AG09319 (cell line): ENCODE results near the gene SEMA3A.
"Not testable (repeated sequence)": the region's sequence is repeated elsewhere in the genome, so short reads cannot be mapped to it uniquely, and the experiment has no call there.

Source experiments
- DNase-seq: peaks from one replicate; pipeline ENCODE4 v3.0.0-alpha.2; 2010; ENCODE audit warnings: low read depth; ENCODE audit errors: extremely low read depth
- CTCF ChIP-seq: IDR thresholded peaks from 2 replicates; pipeline ENCODE4 v1.5.1; 2011; ENCODE audit warnings: low read depth, mild to moderate bottlenecking, inconsistent platforms, low read length, moderate library complexity

The SEMA3A gene

DNA sequence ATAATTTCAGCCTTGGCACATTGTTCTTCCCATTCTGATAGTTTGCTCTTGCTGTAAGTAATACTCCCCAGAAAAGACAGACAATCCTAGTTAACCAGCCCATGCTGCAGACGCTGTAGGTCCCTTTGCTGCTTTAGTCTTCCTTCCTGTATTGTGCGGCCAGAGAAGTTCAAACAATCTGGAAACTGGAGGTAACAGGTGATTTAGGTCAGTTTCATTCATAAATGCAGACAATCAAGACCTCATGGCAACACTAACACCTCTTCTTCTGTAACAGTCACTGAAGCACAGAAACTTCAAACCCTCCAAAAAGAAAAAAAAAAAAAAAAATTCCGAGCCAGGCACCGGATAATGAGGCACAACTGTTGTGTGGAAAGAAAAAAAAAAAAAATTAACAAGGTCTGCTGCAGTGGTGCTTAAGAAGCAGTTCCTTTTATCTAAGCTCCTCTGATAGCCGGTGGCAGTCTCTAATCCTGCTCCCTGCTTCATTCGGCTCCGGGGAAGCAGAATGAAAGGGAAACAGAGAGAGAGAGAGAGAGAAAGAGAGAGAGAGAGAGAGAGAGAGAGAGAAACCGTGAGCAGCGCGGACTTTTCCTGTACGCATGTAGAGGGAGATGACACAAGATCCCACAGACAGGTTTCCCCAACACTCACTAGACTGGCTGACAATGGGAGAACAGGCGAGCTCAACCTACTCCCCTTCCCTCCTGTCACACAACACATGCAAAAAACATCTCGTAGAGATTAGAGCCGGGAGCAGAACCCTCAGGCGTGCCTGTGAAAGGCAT is at the start of gene SEMA3A:
Gene SEMA3A (minus strand): TSS at position 306 of the 788 bp plus-strand sequence. CDS start 203 bp downstream, at position 103.
- no peak for TF ChIP-seq CTCF
- peak; percentile 60 for DNase-seq

GRCh38 chr7:84243037-84243436 is 48.4 kb upstream of the SEMA3A start:
- DNase-seq, result not testable (repeated sequence)

GRCh38 chr7:84238596-84238995 is 44.0 kb upstream of the SEMA3A start:
- DNase-seq, result no peak
- no peak for TF ChIP-seq CTCF

- DNase-seq, result peak; percentile 53
- no peak for TF ChIP-seq CTCF
Observed at GRCh38 chr7:84237533-84238173, 43.1 kb upstream of the SEMA3A start.

- DNase-seq, result no peak
- no peak for TF ChIP-seq CTCF
Observed at GRCh38 chr7:84236398-84236797, 41.8 kb upstream of the SEMA3A start.

- peak; percentile 9 for TF ChIP-seq CTCF
- DNase-seq, result no peak
Observed at GRCh38 chr7:84232646-84233045, 38.1 kb upstream of the SEMA3A start.

GRCh38 chr7:84231157-84231556 is 36.6 kb upstream of the SEMA3A start:
- no peak for DNase-seq
- TF ChIP-seq CTCF, result no peak
